NB4 (cell line): ENCODE measurements around the gene ZBTB11.
"Not testable (repeated sequence)": the region's sequence is repeated elsewhere in the genome, so short reads cannot be mapped to it uniquely, and the experiment has no call there.

Experiments
- DNase-seq: peaks from one replicate; pipeline ENCODE4 v3.0.0; 2010; ENCODE audit warnings: low read depth
- H3K4me3 ChIP-seq: one replicate; pipeline ENCODE4 v1.5.1; 2011; ENCODE audit warnings: mild to moderate bottlenecking, low read depth, low read length, moderate library complexity
- CTCF ChIP-seq: IDR thresholded peaks from one replicate; pipeline ENCODE4 v1.5.1; 2012; ENCODE audit warnings: low read depth, low read length
- MYC ChIP-seq: IDR thresholded peaks from 2 replicates; pipeline ENCODE4 v1.6.1; 2011; ENCODE audit warnings: low read depth, low read length
- POLR2A ChIP-seq: IDR thresholded peaks from 2 replicates; pipeline ENCODE4 v1.6.1; 2011; ENCODE audit warnings: mild to moderate bottlenecking; ENCODE audit not compliant: insufficient read length; ENCODE audit errors: extremely low read depth
- TF ChIP-seq, protein P1 (sequence below): IDR thresholded peaks from 2 replicates; pipeline ENCODE4 v1.6.1; 2011; ENCODE audit warnings: low read depth, low read length

The ZBTB11 gene

DNA sequence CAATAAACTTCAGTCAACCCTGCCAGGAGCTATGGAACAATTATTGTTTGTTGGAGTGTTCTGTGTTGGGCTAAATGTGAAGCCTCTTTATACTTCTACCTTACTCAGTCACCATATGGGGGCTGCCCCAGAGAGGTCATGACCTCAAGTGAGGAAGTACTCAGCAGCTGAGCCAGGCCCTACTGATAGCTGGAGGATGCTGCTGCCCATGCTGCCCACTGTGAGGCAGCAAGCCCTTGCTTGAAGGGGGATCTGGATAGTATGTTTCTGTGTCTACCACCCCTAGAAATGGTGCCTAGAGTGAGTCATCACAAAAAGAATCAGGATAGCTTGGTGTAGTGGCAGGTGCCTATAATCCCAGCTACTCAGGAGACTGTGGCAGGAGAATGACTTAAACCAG is 14.0 kb upstream of the ZBTB11 start:
- peak; percentile 59 for DNase-seq
- H3K4me3 ChIP-seq: no peak overlapping the region
- TF ChIP-seq CTCF: no peak
- TF ChIP-seq POLR2A: no peak

GRCh38 chr3:101689286-101689685 is 12.4 kb upstream of the ZBTB11 start:
- H3K4me3 ChIP-seq: no peak overlapping the region
- TF ChIP-seq POLR2A: no peak
- TF ChIP-seq, protein P1, sequence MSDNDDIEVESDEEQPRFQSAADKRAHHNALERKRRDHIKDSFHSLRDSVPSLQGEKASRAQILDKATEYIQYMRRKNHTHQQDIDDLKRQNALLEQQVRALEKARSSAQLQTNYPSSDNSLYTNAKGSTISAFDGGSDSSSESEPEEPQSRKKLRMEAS: no peak
- no peak for TF ChIP-seq CTCF
- TF ChIP-seq MYC: no peak
- no peak for DNase-seq

GRCh38 chr3:101687142-101687931 is 10.4 kb upstream of the ZBTB11 start:
- no peak for DNase-seq
- TF ChIP-seq, protein P1: no peak
- no peak for TF ChIP-seq CTCF

DNA sequence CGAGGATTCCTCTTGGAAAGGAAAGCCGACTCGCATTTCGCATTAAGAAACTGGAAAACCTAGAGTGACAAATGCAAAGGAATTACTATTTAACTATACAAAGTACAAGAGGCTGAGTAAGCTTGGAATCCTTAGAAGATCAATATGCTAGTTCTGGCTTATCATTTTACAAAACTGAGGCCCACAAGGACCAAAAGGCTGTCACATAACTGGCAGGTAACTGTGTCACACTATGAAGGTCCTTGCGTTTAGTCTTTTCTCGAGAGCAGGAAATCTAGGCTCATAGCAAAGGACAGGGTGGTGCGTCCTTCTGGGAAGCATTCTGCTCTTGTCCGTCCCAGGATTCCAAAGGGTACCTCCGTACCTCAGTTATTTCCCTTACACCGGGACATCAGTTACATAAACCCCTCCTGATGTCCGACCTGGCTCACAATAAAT is 9.0 kb upstream of the ZBTB11 start:
- peak overlapping the region; percentile 80 for H3K4me3 ChIP-seq
- DNase-seq: no peak
- TF ChIP-seq MYC (no peak), CTCF (no peak), POLR2A (no peak)
- TF ChIP-seq, protein P1: no peak

More at GRCh38 chr3:101687142-101687931, 10.4 kb upstream of the ZBTB11 start:
- peak overlapping the region; percentile 49 for H3K4me3 ChIP-seq

- TF ChIP-seq POLR2A: no peak
- peak overlapping the region; percentile 80 for H3K4me3 ChIP-seq
- no peak for DNase-seq
Measured at GRCh38 chr3:101685050-101685400, 8.1 kb upstream of the ZBTB11 start.

DNA sequence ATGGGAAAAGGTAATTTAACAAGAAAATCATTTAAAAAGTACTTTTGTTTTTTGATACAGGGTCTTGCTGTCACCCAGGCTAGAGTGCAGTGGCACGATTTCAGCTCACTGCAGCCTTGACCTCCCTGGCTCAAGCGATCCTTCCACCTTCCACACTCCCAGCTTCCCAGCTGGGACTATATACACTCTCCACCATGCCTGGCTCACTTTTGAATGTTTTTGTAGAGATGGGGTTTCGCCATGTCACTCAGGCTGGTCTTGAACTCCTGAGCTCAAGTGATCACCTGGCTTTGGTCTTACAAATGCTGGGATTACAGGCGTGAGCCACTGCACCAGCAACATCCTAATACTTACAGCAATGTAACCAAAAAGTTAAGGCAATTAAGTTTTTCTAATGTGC is 3.5 kb upstream of the ZBTB11 start:
- DNase-seq: no peak
- TF ChIP-seq, protein P1: no peak
- TF ChIP-seq CTCF (no peak), POLR2A (no peak), MYC (no peak)
- H3K4me3 ChIP-seq: no peak overlapping the region

- DNase-seq, H3K4me3 ChIP-seq: not testable (repeated sequence)
Measured at GRCh38 chr3:101678837-101679236, 1.9 kb upstream of the ZBTB11 start.
